Measurements from ENCODE around the gene FJX1.
"Not testable (repeated sequence)": the region's sequence is repeated elsewhere in the genome, so short reads cannot be mapped to it uniquely, and the experiment has no call there.

Gene FJX1

GRCh38 chr11:35655856-35656255 is 37.6 kb downstream of the FJX1 start:
- Histone ChIP-seq H3K4me1 (ENCODE audit: control insufficient read depth, insufficient read depth, low read length) (no peaks in the 10 kb centered on the region), H3K9ac (ENCODE audit: low read length) (no peak overlapping the region), H3K9me3 (ENCODE audit: control insufficient read depth, low read length) (no peaks in the 10 kb centered on the region), H3K27me3 (replicated peaks; ENCODE audit: control insufficient read depth, insufficient read depth, low read length) (no peaks in the 10 kb centered on the region), H3K36me3 (ENCODE audit: control insufficient read depth, insufficient read depth, low read length, severe bottlenecking) (no peaks in the 10 kb centered on the region), H3K4me3 (ENCODE audit: low read length) (no peak overlapping the region)
- DNase-seq (ENCODE audit: low read depth), result no peak

GRCh38 chr11:35658020-35658948 is 40.0 kb downstream of the FJX1 start:
- Histone ChIP-seq H3K4me1 (ENCODE audit: control insufficient read depth, insufficient read depth, low read length) (peaks cover 11% of the 10 kb centered on the region), H3K9ac (ENCODE audit: low read length) (no peak overlapping the region), H3K36me3 (ENCODE audit: control insufficient read depth, insufficient read depth, low read length, severe bottlenecking) (no peaks in the 10 kb centered on the region), H3K4me3 (ENCODE audit: low read length) (no peak overlapping the region), H3K27me3 (replicated peaks; ENCODE audit: control insufficient read depth, insufficient read depth, low read length) (no peaks in the 10 kb centered on the region), H3K9me3 (ENCODE audit: control insufficient read depth, low read length) (no peaks in the 10 kb centered on the region)
- DNase-seq (ENCODE audit: low read depth), result no peak

DNA sequence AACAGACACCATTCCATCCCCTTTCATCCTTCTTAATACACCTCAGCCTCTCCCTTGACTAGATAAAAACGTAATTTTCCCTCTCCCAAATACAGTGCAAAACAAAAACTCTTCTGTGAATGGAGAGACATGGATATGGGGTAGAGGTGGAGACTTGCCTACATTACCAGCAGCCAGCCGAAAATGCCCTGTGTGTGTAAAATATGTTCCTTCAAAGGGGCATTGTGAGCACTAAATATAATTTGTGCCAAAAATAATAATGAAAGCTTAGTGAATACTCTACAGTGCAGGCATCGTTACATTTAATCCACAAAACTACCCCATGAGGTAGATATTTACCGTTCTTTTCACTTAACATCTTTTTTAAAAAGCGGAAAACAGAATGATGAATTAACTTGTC is 43.3 kb downstream of the FJX1 start:
- H3K36me3 ChIP-seq (ENCODE audit: control insufficient read depth, insufficient read depth, low read length, severe bottlenecking), result no peaks in the 10 kb centered on the region
- H3K9ac ChIP-seq (ENCODE audit: low read length), result peak overlapping the region; percentile 88
- H3K4me3 ChIP-seq (ENCODE audit: low read length), result peak overlapping the region; percentile 93
- no peaks in the 10 kb centered on the region for H3K27me3 ChIP-seq (replicated peaks; ENCODE audit: control insufficient read depth, insufficient read depth, low read length)
- peaks cover 20% of the 10 kb centered on the region for H3K4me1 ChIP-seq (ENCODE audit: control insufficient read depth, insufficient read depth, low read length)
- peaks cover 15% of the 10 kb centered on the region for H3K9me3 ChIP-seq (ENCODE audit: control insufficient read depth, low read length)
- DNase-seq (ENCODE audit: low read depth), result no peak

GRCh38 chr11:35662061-35662648 is 43.9 kb downstream of the FJX1 start:
- Histone ChIP-seq H3K4me1 (ENCODE audit: control insufficient read depth, insufficient read depth, low read length) (peaks cover 20% of the 10 kb centered on the region), H3K36me3 (ENCODE audit: control insufficient read depth, insufficient read depth, low read length, severe bottlenecking) (no peaks in the 10 kb centered on the region), H3K4me3 (ENCODE audit: low read length) (peak overlapping the region; percentile 93), H3K9ac (ENCODE audit: low read length) (peak overlapping the region; percentile 88), H3K9me3 (ENCODE audit: control insufficient read depth, low read length) (peaks cover 20% of the 10 kb centered on the region), H3K27me3 (replicated peaks; ENCODE audit: control insufficient read depth, insufficient read depth, low read length) (no peaks in the 10 kb centered on the region)
- DNase-seq (ENCODE audit: low read depth), result peak; percentile 30

GRCh38 chr11:35662649-35663407 is 44.6 kb downstream of the FJX1 start, which contains the start of gene TRIM44:
TRIM44 (plus strand) TSS chr11:35662775; CDS start chr11:35663112, 337 bp downstream.
- H3K27me3 ChIP-seq (replicated peaks; ENCODE audit: control insufficient read depth, insufficient read depth, low read length), result no peaks in the 10 kb centered on the region
- no peaks in the 10 kb centered on the region for H3K36me3 ChIP-seq (ENCODE audit: control insufficient read depth, insufficient read depth, low read length, severe bottlenecking)
- H3K9ac ChIP-seq (ENCODE audit: low read length), result peak within 1 kb of the TSS; percentile 88
- peak within 1 kb of the TSS; percentile 93 for H3K4me3 ChIP-seq (ENCODE audit: low read length)
- DNase-seq (ENCODE audit: low read depth), result peak; percentile 95
- H3K9me3 ChIP-seq (ENCODE audit: control insufficient read depth, low read length), result peaks cover 20% of the 10 kb centered on the region
- H3K4me1 ChIP-seq (ENCODE audit: control insufficient read depth, insufficient read depth, low read length), result peaks cover 20% of the 10 kb centered on the region

GRCh38 chr11:35663408-35663702 is 45.1 kb downstream of the FJX1 start:
- Histone ChIP-seq H3K4me1 (ENCODE audit: control insufficient read depth, insufficient read depth, low read length) (peaks cover 20% of the 10 kb centered on the region), H3K9me3 (ENCODE audit: control insufficient read depth, low read length) (peaks cover 21% of the 10 kb centered on the region), H3K36me3 (ENCODE audit: control insufficient read depth, insufficient read depth, low read length, severe bottlenecking) (no peaks in the 10 kb centered on the region), H3K4me3 (ENCODE audit: low read length) (peak overlapping the region; percentile 93), H3K27me3 (replicated peaks; ENCODE audit: control insufficient read depth, insufficient read depth, low read length) (no peaks in the 10 kb centered on the region), H3K9ac (ENCODE audit: low read length) (peak overlapping the region; percentile 88)
- no peak for DNase-seq (ENCODE audit: low read depth)

- no peak for DNase-seq (ENCODE audit: low read depth)
- H3K27me3 ChIP-seq (replicated peaks; ENCODE audit: control insufficient read depth, insufficient read depth, low read length), result no peaks in the 10 kb centered on the region
- H3K4me1 ChIP-seq (ENCODE audit: control insufficient read depth, insufficient read depth, low read length), result peaks cover 20% of the 10 kb centered on the region
- H3K9me3 ChIP-seq (ENCODE audit: control insufficient read depth, low read length), result peaks cover 24% of the 10 kb centered on the region
- no peak overlapping the region for H3K9ac ChIP-seq (ENCODE audit: low read length)
- H3K4me3 ChIP-seq (ENCODE audit: low read length), result peak overlapping the region; percentile 93
- H3K36me3 ChIP-seq (ENCODE audit: control insufficient read depth, insufficient read depth, low read length, severe bottlenecking), result no peaks in the 10 kb centered on the region
These were observed 46.7 kb downstream of the FJX1 start for GRCh38 chr11:35664977-35665441.

- Histone ChIP-seq H3K9ac (ENCODE audit: low read length) (no peak overlapping the region), H3K4me1 (ENCODE audit: control insufficient read depth, insufficient read depth, low read length) (peaks cover 19% of the 10 kb centered on the region), H3K36me3 (ENCODE audit: control insufficient read depth, insufficient read depth, low read length, severe bottlenecking) (no peaks in the 10 kb centered on the region), H3K9me3 (ENCODE audit: control insufficient read depth, low read length) (peaks cover 24% of the 10 kb centered on the region), H3K27me3 (replicated peaks; ENCODE audit: control insufficient read depth, insufficient read depth, low read length) (no peaks in the 10 kb centered on the region), H3K4me3 (ENCODE audit: low read length) (no peak overlapping the region)
- DNase-seq (ENCODE audit: low read depth), result no peak
These were observed 49.0 kb downstream of the FJX1 start for GRCh38 chr11:35667257-35667656.

- H3K36me3 ChIP-seq (ENCODE audit: control insufficient read depth, insufficient read depth, low read length, severe bottlenecking); H3K4me3 ChIP-seq (ENCODE audit: low read length); H3K9ac ChIP-seq (ENCODE audit: low read length); H3K27me3 ChIP-seq (replicated peaks; ENCODE audit: control insufficient read depth, insufficient read depth, low read length); DNase-seq (ENCODE audit: low read depth): not testable (repeated sequence)
- Histone ChIP-seq H3K4me1 (ENCODE audit: control insufficient read depth, insufficient read depth, low read length) (peaks cover 21% of the 10 kb centered on the region), H3K9me3 (ENCODE audit: control insufficient read depth, low read length) (peaks cover 24% of the 10 kb centered on the region)
These were observed 50.1 kb downstream of the FJX1 start for GRCh38 chr11:35668350-35668749.
